Breast epithelium (tissue), 3 donors: Measurements from ENCODE around the gene ENOX1.

Experiments used
- CTCF ChIP-seq, 3 donors: fragments of 450-650 bp; IDR thresholded peaks; one replicate each; pipeline ENCODE4 v1.5.1; 2016 to 2017; ENCODE audit warnings: antibody characterized with exemption in 3 of 3, mild to moderate bottlenecking in 3 of 3, moderate library complexity in 3 of 3
- POLR2A ChIP-seq: fragments of 450-650 bp; IDR thresholded peaks from one replicate; pipeline ENCODE4 v1.6.1; 2016; ENCODE audit warnings: antibody characterized with exemption, mild to moderate bottlenecking, moderate library complexity
- POLR2AphosphoS5 ChIP-seq, 3 donors: sonication (generic); formaldehyde crosslinking; IDR thresholded peaks; one replicate each; pipeline ENCODE4 v1.6.1; 2017; ENCODE audit warnings: antibody characterized with exemption in 3 of 3

- TF ChIP-seq CTCF (IDR thresholded peaks at IDR 0.05) (no peak), POLR2A (no peak), POLR2AphosphoS5 (IDR thresholded peaks at IDR 0.05) (no peak)
Observed at GRCh38 chr13:43306372-43306771, 480.4 kb downstream of the ENOX1 start.
